Measurements from ENCODE around the gene PAPOLG. TPM values are rescaled to one million over a fixed set of nuclear protein-coding genes. Genes with fewer than 3 reads are reported as not detected.

Gene PAPOLG
- polyA plus RNA-seq, 2 of the 4 experiments (the other 2 are of a cell fraction) = 7.7 to 20.9 TPM

DNA sequence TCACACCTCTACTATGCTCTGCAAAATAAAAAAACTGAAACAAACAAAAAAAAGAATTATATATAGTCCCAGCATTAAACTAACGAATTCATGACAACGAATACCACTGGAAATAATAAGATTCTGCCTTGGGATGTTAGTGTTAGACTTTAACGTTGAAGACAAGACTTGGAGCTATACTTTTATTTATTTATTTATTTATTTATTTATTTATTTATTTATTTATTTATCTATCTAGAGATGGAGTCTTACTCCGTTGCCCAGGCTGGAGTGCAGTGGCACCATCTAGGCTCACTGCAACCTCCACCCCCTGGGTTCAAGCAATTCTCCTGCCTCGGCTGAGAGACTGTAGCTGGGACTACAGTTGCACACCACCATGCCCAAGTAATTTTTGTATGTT is 27.2 kb upstream of the PAPOLG start:
- POLR2A ChIA-PET = no interaction called here
- Histone ChIP-seq H3K4me3 (no peak overlapping the region), H3K9me3 (peaks cover 12% of the 10 kb centered on the region; the same call in 2 of the 3 replicates), H3K4me2 (no peak overlapping the region), H3K27ac (no peak overlapping the region), H3K4me1 (no peaks in the 10 kb centered on the region)
- 54% methylated on average over 5 of the region's 5 CpGs for WGBS (ENCODE audit: missing lambda C conversion rate)
- CTCF ChIA-PET = interaction anchor here (0.5 to 1.3 kb wide), 3 partner anchors 8 to 370 kb away, joined by 3 to 4 read pairs (median 3); no protein-coding TSS in a partner anchor
- no peak for ATAC-seq
- DNase-seq (ENCODE audit: low read depth in 1 of 2, low spot score in 1 of 2) = no peak
- TF ChIP-seq ZC3H11A (IDR thresholded peaks at IDR 0.05) (peak; percentile 80), FOSL2 (IDR thresholded peaks at IDR 0.05) (no peak), FOSL2 (CRISPR knock-in tag; IDR thresholded peaks at IDR 0.05) (no peak)
- FAIRE-seq = no peak

- CTCF ChIA-PET = interaction anchor here (0.7 to 1.4 kb wide), 4 partner anchors 13 to 30 kb away, joined by 3 to 4 read pairs (median 3); partner anchors contain the start of gene PAPOLG
- TF ChIP-seq PBX3 (IDR thresholded peaks at IDR 0.05) (no peak), BHLHE40 (IDR thresholded peaks at IDR 0.05; ENCODE audit: low read depth, low read length) (no peak), FOSB (CRISPR knock-in tag; IDR thresholded peaks at IDR 0.05) (no peak), CBX2 (IDR thresholded peaks at IDR 0.05; ENCODE audit: borderline replicate concordance, low read depth) (no peak), ZC3H11A (IDR thresholded peaks at IDR 0.05) (no peak), EHMT2 (IDR thresholded peaks at IDR 0.05; ENCODE audit: low read depth) (no peak), MAFK (IDR thresholded peaks at IDR 0.05; ENCODE audit: partially characterized antibody) (no peak), MAZ (IDR thresholded peaks at IDR 0.05; ENCODE audit: borderline replicate concordance, low read depth, low read length) (no peak), POLR2AphosphoS2 (conservative IDR thresholded peaks at IDR 0.05; ENCODE audit: low read length) (no peak), RARB (CRISPR knock-in tag; IDR thresholded peaks at IDR 0.05) (no peak), MYC (IDR thresholded peaks at IDR 0.05; ENCODE audit: borderline replicate concordance, low read length) (no peak), SMC3 (IDR thresholded peaks at IDR 0.05) (no peak), NFE2L2 (conservative IDR thresholded peaks at IDR 0.05; ENCODE audit: low read length) (no peak), POLR2A (IDR thresholded peaks at IDR 0.05; ENCODE audit: low read length) (no peak), PHF8 (IDR thresholded peaks at IDR 0.05; ENCODE audit: borderline replicate concordance, low read depth) (no peak)
- TF ChIP-seq, protein P1, sequence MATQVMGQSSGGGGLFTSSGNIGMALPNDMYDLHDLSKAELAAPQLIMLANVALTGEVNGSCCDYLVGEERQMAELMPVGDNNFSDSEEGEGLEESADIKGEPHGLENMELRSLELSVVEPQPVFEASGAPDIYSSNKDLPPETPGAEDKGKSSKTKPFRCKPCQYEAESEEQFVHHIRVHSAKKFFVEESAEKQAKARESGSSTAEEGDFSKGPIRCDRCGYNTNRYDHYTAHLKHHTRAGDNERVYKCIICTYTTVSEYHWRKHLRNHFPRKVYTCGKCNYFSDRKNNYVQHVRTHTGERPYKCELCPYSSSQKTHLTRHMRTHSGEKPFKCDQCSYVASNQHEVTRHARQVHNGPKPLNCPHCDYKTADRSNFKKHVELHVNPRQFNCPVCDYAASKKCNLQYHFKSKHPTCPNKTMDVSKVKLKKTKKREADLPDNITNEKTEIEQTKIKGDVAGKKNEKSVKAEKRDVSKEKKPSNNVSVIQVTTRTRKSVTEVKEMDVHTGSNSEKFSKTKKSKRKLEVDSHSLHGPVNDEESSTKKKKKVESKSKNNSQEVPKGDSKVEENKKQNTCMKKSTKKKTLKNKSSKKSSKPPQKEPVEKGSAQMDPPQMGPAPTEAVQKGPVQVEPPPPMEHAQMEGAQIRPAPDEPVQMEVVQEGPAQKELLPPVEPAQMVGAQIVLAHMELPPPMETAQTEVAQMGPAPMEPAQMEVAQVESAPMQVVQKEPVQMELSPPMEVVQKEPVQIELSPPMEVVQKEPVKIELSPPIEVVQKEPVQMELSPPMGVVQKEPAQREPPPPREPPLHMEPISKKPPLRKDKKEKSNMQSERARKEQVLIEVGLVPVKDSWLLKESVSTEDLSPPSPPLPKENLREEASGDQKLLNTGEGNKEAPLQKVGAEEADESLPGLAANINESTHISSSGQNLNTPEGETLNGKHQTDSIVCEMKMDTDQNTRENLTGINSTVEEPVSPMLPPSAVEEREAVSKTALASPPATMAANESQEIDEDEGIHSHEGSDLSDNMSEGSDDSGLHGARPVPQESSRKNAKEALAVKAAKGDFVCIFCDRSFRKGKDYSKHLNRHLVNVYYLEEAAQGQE (IDR thresholded peaks at IDR 0.05) = no peak
- TF ChIP-seq, protein P2, sequence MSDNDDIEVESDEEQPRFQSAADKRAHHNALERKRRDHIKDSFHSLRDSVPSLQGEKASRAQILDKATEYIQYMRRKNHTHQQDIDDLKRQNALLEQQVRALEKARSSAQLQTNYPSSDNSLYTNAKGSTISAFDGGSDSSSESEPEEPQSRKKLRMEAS (IDR thresholded peaks at IDR 0.05) = no peak
- POLR2A ChIA-PET = interaction anchor here (1.1 kb wide), 1 partner anchor 20 kb away, joined by 3 read pairs; no protein-coding TSS in a partner anchor
- WGBS (ENCODE audit: missing lambda C conversion rate) = 5% methylated on average over 30 of the region's 46 CpGs
- DNase-seq (ENCODE audit: low read depth in 1 of 2, low spot score in 1 of 2) (no peak), ATAC-seq (peak; percentile 55 to 81; a peak in 5 of 6 replicates), FAIRE-seq (no peak)
- H3K27ac ChIP-seq = peak overlapping the region in 1 of 2 experiments; percentile 50; a peak in 3 of 6 replicates
- H3K4me1 ChIP-seq = no peaks in the 10 kb centered on the region
- peak overlapping the region; percentile 80 for H3K4me2 ChIP-seq
- H3K9me3 ChIP-seq = peaks cover 7% of the 10 kb centered on the region; the same call in 1 of the 3 replicates
- H3K4me3 ChIP-seq = peak overlapping the region; percentile 47
These were observed 20.4 kb upstream of the PAPOLG start for GRCh38 chr2:60735496-60736250.

Measured in A549 (cell line).